Measurements from ENCODE around the gene ENPEP. TPM values are rescaled to one million over a fixed set of nuclear protein-coding genes. Genes with fewer than 3 reads are reported as not detected.
"Not testable (repeated sequence)": the region's sequence is repeated elsewhere in the genome, so short reads cannot be mapped to it uniquely, and the experiment has no call there.

ENPEP gene
- total RNA-seq, 1 donor: 0.27 TPM

DNA sequence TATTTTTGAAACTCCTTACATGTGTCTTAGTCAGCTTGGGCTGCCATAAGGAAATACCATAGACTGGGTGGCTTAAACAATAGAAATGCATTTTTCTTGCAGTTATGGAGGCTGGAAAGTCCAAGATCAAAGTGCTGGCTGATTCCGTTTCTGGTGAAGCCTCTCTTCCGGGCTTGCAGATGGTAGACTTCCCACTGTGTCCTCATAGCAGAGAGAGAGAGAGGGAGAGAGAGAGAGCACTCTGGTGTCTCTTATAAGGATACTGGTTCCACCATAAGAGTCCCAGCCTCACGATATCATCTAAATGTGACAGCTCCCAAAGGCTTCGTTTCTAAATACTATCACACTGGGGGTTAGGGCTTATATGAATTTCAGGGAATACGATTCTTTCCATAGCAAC lies 39.7 kb downstream of the ENPEP start:
- peak in 1 of 3 donors; percentile 26 for DNase-seq (ENCODE audit: low read depth in 2 of 3, low spot score in 2 of 3)

DNA sequence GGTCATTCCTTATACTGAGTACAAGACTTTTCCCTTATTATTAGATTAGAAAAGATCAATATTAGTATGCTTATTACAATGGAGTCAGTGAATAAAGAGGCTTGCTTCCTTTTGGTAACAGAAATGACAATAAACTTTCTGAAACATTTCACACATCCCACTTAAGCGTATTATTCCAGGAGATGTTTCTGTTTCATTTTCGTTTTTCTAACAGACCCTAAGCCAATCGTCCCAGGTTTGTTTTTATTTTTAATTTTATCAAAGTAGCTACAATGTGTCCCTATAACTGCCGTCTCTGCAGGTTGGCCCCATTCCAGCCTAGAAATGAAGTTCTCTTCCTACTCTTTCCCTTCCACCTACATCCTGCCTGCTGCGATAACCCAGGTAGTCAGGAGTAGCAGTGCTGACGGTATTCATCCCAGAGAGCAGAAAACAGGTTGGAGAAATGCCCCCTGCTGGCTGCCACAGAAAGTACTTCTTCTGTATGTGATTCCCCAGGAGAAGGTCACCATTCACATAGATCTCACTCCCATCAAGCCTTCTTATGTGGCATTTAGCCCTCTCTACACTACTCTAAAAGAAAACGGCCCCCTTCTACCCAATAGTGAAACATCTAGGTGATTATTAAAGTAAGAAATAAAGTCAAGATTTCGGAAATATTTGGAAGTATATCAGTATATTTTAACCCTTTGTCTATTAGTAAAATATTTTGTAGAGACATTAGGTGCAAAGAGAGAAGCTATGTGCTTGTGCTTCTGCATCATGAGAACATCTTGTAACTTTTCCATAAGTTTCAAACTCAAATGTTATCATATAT lies 40.4 kb downstream of the ENPEP start:
- peak; percentile 35 to 82 (median 76) for DNase-seq (ENCODE audit: low read depth in 2 of 3, low spot score in 2 of 3)

DNA sequence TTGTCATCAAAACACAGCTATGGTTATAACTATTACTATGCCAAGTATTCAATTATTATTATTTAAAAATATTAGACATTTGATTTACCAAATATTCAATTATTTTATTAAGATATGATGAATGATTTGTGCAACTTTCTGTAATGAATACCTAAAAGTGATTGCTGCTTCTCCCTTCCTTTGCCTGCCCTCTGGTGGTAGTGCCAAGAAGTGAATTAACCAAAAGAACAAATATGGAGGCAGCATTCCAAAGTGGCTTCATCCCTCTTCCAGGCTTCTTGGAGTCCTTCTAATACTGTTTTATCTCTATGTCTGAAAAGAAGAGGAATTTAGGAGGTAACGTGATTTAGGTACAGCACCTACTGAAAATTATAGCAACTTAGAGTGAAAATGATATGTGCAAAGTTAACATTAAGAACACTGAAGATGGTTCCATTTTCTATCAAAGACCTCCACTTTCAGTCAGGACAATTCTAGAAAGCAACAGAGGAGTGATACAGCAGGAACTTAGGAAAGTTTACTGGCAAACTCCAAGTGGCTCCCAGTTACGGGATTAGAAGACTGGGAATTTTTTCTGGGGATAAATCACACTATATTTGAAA lies 43.0 kb downstream of the ENPEP start:
- peak in 2 of 3 donors; percentile 15 to 52 for DNase-seq (ENCODE audit: low read depth in 2 of 3, low spot score in 2 of 3)

DNA sequence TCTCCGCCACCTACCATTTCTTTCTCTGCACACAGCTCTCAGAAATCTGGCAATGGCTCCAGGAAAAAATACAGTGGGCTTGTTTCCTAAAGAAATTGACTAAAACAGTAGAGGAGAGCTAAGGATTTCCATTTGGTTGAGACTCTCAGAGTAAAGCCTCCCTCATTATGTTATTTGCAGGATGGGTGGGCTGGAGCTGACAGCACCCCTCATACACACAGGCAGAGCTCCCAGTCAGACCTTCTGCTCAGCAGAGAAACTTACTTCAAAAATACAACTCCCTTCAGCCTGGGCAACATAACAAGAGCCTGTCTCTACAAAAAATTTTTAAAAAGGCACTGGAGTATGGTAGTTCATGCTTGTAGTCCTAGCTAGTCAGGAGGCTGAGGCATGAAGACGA lies 44.9 kb downstream of the ENPEP start:
- DNase-seq (ENCODE audit: low read depth in 2 of 3, low spot score in 2 of 3): no peak

DNA sequence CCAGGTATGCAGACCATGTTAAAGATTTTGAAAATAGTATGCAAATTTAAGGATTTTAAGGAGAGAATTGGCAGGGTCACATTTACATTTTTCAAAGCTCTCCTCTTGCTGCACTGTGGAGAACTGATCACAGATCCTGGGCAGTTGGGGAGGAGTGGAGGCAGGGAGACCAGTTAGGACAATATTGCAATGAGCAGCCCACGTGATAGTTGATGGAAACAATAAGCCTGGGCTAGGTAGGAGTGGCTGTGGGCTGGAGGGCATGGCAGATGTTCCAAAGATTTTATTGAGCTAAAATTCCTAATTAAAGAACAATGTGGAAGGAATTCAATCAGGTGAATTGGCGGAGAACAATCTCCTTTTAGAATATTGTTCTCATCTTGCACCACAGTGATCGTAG lies 50.6 kb downstream of the ENPEP start:
- no peak for DNase-seq (ENCODE audit: low read depth in 2 of 3, low spot score in 2 of 3)

DNA sequence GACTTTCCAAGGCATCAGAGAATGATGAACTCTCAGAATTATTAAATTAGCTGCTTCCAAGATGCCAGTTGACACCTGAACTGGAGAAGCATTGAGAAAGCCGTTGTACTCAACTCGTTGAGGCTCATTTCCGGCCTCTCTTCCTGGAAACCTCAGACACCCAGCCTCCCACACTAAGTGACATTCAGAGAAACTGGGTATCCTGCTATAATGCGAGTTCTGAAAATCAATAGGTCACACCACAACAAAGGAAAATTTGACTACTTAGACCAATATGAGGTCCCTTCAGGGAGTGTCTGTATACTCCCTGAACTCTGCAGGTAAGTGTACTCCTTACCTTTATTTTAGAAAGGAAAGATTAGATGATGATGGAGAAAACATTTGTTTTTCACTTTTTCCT lies 51.2 kb downstream of the ENPEP start:
- no peak for DNase-seq (ENCODE audit: low read depth in 2 of 3, low spot score in 2 of 3)

DNA sequence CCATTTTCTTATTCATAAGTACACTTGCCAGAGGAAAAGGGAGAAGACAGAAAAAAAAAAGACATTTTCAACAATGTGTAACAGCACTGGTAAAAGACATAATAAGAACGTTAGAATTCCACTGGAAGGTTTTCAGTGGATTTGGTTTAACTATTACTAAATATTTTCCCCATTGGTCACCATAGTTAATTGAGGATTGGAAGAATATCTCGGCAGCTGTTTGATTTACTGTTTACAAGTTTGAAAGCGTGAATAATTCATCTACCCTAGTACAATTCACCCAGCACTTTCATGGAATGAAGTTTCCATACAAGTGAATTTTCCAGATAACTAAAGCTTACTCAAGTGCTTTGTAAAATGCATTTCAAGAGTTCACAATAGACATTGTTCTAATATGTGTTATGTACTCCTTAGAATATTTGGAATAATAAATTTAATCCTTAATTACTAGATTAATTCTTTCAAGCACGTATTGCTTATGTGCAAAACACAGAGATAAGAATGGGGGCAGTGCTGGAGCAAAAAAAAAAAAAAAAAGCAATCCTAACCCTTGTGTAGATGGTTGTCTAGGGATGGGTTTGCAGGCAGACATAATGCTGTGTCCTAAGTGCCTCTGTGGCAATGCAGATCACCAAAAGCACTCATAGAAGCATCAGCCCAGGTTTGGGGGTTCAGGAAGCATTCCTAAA lies 57.1 kb downstream of the ENPEP start:
- no peak for DNase-seq (ENCODE audit: low read depth in 2 of 3, low spot score in 2 of 3)

DNA sequence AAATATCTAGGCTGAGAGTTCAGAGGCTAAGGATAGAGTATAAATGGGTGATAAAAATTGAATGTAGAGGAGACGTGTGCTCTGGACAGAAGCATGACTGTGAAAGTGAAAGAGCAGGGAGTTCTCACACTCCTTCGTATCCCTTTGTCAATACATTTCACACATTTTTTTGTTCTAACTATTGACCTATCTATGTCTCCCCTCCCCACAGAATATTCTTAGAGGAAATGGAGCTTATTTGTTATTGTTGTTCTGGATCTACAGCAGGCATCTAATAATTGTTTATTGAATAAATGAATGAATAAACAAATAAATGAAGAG lies 57.6 kb downstream of the ENPEP start:
- DNase-seq (ENCODE audit: low read depth in 2 of 3, low spot score in 2 of 3): no peak

DNA sequence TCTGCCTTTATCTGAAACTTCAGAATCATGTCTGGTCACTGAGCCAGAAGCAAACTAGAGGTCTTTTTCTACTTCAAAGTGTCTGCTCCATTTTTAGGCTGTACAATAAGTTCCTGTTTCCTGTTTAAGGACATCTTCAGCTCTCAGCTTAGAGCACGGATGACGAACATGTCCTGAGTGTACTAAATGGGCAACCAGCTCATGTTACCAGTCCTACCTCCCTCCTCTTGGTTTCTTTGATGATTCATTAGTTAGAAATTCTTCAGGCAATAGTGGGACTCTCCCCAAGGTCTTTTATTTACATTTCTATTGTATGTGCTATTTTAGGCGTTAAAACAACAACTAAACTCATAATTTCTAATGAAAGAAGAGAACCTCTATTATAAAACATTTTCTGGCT lies 58.0 kb downstream of the ENPEP start:
- DNase-seq (ENCODE audit: low read depth in 2 of 3, low spot score in 2 of 3): no peak

DNA sequence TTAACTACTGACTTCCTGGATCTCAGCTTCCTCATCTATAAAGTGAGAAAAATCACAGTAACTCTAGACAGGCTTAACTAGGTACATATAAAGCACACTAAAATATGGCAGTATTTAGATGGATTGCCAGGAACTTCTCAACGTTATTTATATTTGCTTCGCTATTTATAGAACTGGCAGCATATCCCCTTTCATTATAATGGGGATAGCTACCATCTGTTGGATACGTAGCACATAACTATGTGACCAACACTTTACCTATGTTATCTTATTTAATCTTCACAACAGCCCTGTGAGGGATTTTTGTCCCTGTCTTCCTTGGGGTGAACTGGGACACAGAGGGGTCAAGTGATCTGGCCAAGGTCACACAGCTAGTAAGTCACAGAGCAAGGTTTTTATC lies 64.6 kb downstream of the ENPEP start:
- no peak for DNase-seq (ENCODE audit: low read depth in 2 of 3, low spot score in 2 of 3)

DNA sequence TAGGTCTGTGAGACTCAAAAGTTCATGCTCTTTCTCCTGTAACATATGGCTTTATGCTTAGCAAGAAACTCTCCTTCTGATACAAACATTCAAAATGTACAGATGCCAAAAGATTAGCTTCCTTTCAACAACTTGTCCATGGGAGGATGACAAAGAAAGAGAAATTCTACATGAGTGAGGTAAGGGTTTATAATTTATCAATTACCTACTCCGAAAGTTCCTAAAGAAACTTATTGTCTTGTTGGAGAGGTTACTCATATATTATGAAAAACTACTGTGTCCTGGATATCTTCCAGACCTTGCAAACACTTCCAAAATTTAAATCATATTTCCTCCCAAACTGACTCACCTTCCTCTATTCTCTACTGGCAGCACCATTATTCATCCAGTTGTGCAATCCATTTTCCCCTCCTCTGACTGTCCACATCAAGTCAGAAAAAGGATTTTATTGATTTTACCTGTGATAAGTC lies 65.1 kb downstream of the ENPEP start:
- no peak for DNase-seq (ENCODE audit: low read depth in 2 of 3, low spot score in 2 of 3)

DNA sequence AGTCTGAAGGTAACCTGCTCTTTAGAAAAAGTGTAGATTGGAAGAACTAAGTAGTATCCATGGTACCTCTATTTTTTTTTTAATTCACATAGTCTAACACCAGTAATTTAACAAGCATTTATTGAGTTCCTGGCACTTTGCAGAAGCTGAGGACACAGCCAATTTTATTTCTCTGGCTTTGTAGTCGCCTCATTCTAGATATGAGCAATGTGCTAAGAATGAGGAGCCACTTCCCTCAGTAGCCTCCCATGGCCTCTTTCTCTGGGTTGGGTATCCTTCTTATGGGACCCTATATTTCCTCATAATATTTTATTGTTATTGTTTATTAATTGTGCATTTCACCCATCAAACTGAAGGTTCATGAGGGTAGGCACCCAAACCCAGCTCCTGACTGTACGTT lies 67.6 kb downstream of the ENPEP start:
- DNase-seq (ENCODE audit: low read depth in 2 of 3, low spot score in 2 of 3): no peak

DNA sequence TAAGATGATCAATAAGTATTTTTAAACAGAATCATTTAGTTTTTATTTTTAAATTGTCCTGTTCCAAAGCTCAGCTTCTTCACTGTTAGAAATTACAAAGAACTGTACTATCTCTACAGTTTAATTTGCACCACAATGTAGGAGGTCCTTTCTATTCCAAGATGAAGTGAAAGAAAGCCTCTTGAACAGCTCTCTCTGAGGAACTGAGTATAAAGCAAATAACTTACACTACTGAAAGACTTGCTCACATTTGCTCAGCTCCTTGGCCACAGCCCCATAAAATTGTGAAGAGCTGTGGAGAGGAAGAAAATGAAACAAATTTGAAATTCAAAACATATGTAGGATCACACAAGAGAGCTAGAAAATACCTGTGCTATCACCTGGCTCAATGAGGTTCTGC lies 68.6 kb downstream of the ENPEP start:
- DNase-seq (ENCODE audit: low read depth in 2 of 3, low spot score in 2 of 3): no peak

DNA sequence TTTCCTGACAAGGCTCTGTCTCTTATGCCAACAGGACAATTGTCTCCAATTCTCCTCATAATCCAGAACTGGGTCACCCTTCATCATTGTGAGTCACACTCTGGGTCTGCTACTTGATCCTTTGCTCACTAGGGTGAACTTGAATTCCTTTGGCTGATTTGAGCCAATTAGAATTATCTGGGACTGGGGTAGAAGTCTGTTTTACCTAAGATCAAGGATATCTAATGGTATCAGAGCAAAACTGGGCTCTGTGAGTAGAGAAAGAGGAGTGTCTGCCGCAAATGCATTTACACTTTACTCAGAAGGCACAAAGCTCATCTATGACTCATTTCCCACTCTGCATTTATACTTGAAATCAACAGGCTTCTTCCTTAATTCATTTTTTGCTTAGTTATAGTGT lies 74.3 kb downstream of the ENPEP start:
- DNase-seq (ENCODE audit: low read depth in 2 of 3, low spot score in 2 of 3): no peak

DNA sequence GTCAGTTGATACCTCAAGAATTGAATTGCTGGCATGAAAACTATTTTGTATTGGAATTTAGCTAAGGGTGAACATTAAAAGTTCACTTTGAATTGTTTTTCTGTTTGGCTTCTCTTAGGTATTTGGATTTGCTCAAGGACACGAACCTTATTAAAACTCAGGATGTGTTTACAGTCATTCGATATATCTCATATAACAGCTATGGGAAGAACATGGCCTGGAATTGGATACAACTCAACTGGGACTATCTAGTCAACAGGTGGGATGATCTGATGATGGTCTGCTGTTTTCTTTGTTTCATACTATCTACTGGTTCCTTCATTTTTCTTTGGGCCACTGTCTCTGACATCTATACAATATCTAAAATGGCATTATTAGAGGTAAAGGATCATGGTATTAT lies 77.2 kb downstream of the ENPEP start:
- DNase-seq (ENCODE audit: low read depth in 2 of 3, low spot score in 2 of 3): no peak

DNA sequence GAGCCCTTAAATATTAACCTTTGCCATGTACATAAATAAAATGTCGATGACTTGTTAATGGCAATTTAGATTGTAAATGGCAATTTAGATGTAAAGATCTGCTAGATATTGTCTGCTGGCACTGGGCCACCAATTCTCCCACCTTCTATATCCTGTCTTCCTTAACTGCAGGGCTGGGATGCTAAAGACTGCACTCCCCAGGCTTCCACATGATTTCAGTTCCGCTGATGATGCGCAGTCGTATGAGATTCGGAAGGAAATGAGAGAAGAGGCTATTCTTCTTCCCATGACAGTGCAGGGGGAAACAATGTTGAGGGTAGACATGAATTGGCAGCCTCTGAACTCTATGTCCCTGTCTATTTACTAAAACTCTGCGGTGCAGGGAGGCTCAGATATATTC lies 91.3 kb downstream of the ENPEP start:
- no peak for DNase-seq (ENCODE audit: low read depth in 2 of 3, low spot score in 2 of 3)

DNA sequence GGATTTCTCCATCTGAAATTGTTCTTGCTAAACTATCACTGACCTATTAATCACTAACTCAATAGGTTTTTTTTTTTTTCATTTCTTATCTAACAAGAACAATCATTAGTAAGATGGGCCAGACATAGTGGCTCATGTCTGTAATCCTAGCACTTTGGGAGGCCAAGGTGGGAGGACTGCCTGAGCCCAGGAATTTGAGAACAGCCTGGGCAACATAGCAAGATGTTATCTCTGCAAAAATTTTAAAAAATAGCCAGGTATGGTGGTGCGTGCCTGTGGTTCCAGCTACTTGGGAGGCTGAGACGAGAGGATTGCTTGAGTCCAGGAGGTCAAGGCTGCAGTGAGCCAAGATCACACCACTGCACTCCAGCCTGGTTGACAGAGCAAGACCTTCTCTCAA lies 100.7 kb downstream of the ENPEP start:
- not testable (repeated sequence) for DNase-seq (ENCODE audit: low read depth in 2 of 3, low spot score in 2 of 3)

DNA sequence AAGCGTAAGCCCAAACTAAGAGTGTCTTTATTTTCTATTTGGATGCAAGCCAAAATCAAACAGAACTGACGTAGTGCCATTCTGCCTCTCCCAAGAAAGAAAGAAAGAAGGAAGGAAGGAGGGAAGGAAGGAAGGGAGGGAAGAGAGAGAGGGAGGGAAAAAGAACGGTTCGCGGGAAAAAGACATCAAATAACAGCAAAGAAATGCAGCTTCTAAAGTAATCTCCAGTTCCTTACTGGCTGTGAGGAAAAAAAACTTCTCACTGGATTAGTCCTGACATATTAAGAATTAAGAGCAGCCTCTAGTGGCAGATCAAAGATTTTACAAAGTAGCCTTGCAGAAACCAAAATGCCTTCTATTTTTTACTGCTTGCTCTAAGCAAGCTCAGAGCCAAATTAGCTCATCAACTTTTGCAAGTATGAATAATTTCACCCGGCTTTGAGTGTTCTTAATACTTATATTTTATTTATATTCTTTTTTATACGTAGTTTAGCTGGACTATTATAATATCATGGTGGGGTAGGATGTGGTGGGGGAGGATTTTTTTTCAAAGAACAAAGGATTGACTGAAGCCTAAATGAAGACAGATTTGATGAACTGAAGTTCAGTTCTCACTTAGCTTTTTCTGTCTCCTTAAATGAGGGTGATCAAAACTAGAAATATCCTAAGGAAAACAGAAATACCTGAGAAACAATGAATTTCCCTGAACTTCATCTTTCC lies 110.3 kb downstream of the ENPEP start:
- DNase-seq (ENCODE audit: low read depth in 2 of 3, low spot score in 2 of 3): peak in 2 of 3 donors; percentile 6 to 42

DNA sequence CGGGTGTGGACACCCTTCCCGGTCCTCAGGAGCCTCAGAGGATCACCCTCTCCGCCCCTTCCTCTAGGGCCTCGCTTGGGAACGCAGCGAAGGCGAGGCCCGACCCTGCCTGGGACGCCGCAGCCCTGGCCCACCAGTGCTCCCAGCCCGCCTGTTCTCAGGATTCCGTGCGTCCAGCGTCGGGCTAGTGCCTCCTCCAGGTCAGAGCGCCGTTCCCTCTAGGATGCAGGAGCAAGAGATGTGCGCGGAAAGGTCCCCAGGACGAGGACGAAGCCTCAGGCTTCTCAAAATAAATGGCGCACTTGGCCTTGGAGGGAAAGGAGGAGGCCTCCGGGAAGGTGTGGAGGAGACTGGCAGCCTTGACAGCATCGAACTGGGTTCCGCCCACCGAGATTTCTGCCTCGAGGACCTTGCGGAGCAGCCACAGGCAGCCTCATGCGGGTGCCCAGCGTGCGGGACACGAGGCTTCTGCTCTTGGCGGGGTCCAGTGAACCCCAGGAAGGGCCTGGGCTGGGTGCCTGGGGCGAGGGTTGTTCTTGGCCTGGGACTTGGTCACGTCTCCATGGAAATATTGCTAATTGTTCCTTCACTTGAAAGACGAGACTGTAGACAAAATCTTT lies 111.8 kb downstream of the ENPEP start:
- DNase-seq (ENCODE audit: low read depth in 2 of 3, low spot score in 2 of 3): no peak

DNA sequence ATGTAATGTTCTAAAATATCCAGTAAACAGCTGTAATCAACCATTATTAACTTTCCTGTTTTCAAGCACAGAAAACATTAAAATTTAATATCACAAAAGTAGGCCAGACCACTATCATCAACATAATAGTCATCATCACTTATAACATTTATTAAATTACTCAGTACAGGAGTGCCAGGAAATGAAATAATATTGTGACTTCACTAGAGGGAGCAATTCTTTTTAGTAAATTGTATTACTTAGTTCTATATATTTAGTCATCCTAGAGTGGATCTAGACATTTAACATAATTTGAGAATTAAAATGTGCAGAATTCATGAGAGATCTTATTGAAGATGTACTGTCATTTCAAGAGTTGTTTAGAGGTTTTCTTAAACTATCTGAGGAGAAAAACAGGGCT lies 113.3 kb downstream of the ENPEP start:
- no peak for DNase-seq (ENCODE audit: low read depth in 2 of 3, low spot score in 2 of 3)

DNA sequence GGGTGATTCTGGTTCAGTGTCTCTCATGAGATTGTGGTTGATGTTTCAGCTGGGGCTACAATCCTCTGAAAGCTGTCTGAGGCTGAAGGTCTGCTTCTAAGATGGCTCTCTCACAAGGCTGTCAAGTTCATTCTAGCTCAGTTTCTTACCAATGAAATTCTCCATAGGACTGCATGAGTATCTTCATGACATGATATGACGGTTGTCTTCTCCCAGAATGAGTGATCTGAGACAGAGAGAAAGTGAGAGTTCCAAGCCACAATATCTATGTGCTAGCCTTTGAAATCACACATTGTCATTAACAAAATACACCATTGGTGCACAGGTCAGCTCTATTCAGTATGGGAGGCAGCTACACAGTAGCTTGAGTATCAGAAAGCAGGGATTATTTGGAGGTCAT lies 119.6 kb downstream of the ENPEP start:
- no peak for DNase-seq (ENCODE audit: low read depth in 2 of 3, low spot score in 2 of 3)
